ENCODE results near the gene AKT2.

The AKT2 gene

DNA sequence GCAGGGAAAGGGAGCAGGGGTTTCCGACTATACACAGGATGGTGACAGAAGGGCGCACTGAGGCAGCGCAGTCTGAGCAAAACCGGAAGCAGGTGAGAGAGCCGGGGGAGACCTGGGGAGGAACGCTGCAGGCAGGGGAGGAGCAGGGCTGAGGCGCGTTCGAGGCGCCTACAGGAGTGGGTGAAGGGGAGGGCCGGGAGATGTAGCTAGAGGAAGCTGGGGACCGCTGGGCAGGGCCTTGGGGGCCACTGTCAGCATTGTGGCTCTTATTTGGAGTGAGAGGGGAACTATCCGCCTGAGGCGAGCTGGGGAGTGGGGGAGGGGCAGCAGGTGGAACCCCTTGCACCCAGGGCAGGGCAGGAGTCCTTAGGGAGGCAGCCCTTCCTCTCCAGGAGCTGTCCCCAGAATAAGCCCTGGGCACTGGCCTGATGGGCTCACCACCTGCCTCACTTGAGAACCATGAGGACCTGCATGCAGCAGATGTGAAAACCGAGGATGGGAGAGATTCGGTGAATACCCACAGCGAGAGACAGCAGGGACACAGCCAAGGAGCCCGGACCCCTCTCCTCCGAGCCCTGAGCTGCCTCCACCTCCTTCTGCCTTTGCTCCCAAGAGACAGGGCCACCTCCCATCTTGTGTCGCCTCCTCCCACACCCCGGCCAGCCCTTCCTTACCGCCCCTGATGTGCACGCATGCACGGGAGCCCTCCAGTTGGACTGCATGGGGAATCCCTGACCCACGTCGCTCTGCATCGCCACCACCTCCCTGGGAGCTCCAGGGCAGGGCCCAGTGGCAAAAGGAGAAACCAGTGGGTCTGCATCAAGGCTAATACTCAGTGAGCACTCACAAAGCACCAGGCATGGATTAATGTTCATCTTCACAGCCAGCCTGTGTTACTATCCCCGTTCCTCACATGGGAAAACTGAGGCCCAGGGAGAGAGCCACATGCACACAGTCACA, 10.3 kb downstream of the AKT2 start:
- no peak overlapping the region for H3K4me3 ChIP-seq (ENCODE audit: severe bottlenecking)
- ATAC-seq (ENCODE audit: low read depth) (no peak), DNase-seq (ENCODE audit: low spot score) (no peak)
- TF ChIP-seq, protein P1, sequence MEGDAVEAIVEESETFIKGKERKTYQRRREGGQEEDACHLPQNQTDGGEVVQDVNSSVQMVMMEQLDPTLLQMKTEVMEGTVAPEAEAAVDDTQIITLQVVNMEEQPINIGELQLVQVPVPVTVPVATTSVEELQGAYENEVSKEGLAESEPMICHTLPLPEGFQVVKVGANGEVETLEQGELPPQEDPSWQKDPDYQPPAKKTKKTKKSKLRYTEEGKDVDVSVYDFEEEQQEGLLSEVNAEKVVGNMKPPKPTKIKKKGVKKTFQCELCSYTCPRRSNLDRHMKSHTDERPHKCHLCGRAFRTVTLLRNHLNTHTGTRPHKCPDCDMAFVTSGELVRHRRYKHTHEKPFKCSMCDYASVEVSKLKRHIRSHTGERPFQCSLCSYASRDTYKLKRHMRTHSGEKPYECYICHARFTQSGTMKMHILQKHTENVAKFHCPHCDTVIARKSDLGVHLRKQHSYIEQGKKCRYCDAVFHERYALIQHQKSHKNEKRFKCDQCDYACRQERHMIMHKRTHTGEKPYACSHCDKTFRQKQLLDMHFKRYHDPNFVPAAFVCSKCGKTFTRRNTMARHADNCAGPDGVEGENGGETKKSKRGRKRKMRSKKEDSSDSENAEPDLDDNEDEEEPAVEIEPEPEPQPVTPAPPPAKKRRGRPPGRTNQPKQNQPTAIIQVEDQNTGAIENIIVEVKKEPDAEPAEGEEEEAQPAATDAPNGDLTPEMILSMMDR (IDR thresholded peaks at IDR 0.05; ENCODE audit: poor library complexity, severe bottlenecking) = no peak
- no peaks in the 10 kb centered on the region for H3K36me3 ChIP-seq (ENCODE audit: low read depth)
- H3K27me3 ChIP-seq (ENCODE audit: insufficient read depth, poor library complexity, severe bottlenecking) = no peaks in the 10 kb centered on the region
- no peaks in the 10 kb centered on the region for H3K4me1 ChIP-seq (ENCODE audit: insufficient read depth, poor library complexity, severe bottlenecking)
- H3K27ac ChIP-seq (ENCODE audit: poor library complexity, severe bottlenecking) = no peak overlapping the region
- no peaks in the 10 kb centered on the region for H3K9me3 ChIP-seq (ENCODE audit: severe bottlenecking)

- no peak for DNase-seq (ENCODE audit: low spot score)
- Histone ChIP-seq H3K4me3 (ENCODE audit: severe bottlenecking) (no peak overlapping the region), H3K9me3 (ENCODE audit: severe bottlenecking) (no peaks in the 10 kb centered on the region), H3K27ac (ENCODE audit: poor library complexity, severe bottlenecking) (no peak overlapping the region), H3K36me3 (ENCODE audit: low read depth) (no peaks in the 10 kb centered on the region), H3K27me3 (ENCODE audit: insufficient read depth, poor library complexity, severe bottlenecking) (no peaks in the 10 kb centered on the region), H3K4me1 (ENCODE audit: insufficient read depth, poor library complexity, severe bottlenecking) (no peaks in the 10 kb centered on the region)
- TF ChIP-seq, protein P1 (IDR thresholded peaks at IDR 0.05; ENCODE audit: poor library complexity, severe bottlenecking) = no peak
- no peak for ATAC-seq (ENCODE audit: low read depth)
Observed at GRCh38 chr19:40273469-40274360, 11.4 kb downstream of the AKT2 start.

GRCh38 chr19:40272261-40272660, 12.9 kb downstream of the AKT2 start:
- H3K36me3 ChIP-seq (ENCODE audit: low read depth) = no peaks in the 10 kb centered on the region
- TF ChIP-seq, protein P1 (IDR thresholded peaks at IDR 0.05; ENCODE audit: poor library complexity, severe bottlenecking) = no peak
- ATAC-seq (ENCODE audit: low read depth) (no peak), DNase-seq (ENCODE audit: low spot score) (no peak)
- H3K4me3 ChIP-seq (ENCODE audit: severe bottlenecking) = no peak overlapping the region
- H3K27ac ChIP-seq (ENCODE audit: poor library complexity, severe bottlenecking) = no peak overlapping the region
- no peaks in the 10 kb centered on the region for H3K9me3 ChIP-seq (ENCODE audit: severe bottlenecking)
- H3K27me3 ChIP-seq (ENCODE audit: insufficient read depth, poor library complexity, severe bottlenecking) = no peaks in the 10 kb centered on the region
- H3K4me1 ChIP-seq (ENCODE audit: insufficient read depth, poor library complexity, severe bottlenecking) = no peaks in the 10 kb centered on the region

- Histone ChIP-seq H3K9me3 (ENCODE audit: severe bottlenecking) (no peaks in the 10 kb centered on the region), H3K4me3 (ENCODE audit: severe bottlenecking) (no peak overlapping the region), H3K36me3 (ENCODE audit: low read depth) (no peaks in the 10 kb centered on the region), H3K27me3 (ENCODE audit: insufficient read depth, poor library complexity, severe bottlenecking) (no peaks in the 10 kb centered on the region), H3K4me1 (ENCODE audit: insufficient read depth, poor library complexity, severe bottlenecking) (no peaks in the 10 kb centered on the region), H3K27ac (ENCODE audit: poor library complexity, severe bottlenecking) (no peak overlapping the region)
- no peak for ATAC-seq (ENCODE audit: low read depth)
- TF ChIP-seq, protein P1 (IDR thresholded peaks at IDR 0.05; ENCODE audit: poor library complexity, severe bottlenecking) = no peak
- no peak for DNase-seq (ENCODE audit: low spot score)
Observed at GRCh38 chr19:40271706-40272105, 13.4 kb downstream of the AKT2 start.
